H1 (cell line): ENCODE data around the gene P2RY14. TPM values are rescaled to one million over a fixed set of nuclear protein-coding genes. Genes with fewer than 3 reads are reported as not detected.

Source experiments
- POLR2A ChIP-seq, 2 experiments: IDR thresholded peaks; 1 replicate in 1 of 2; 2 replicates in 1 of 2; pipeline ENCODE4 v1.6.1; 2011; ENCODE audit warnings: low read depth in 2 of 2, low read length in 2 of 2, mild to moderate bottlenecking in 2 of 2; ENCODE audit errors: control extremely low read depth in 1 of 2
- polyA plus RNA-seq, 7 experiments: library from polyadenylated mRNA; depleted of rRNA in 3 of 7; stranded (reverse) in 5 of 7; unstranded in 2 of 7; fragments of >200 nt in 5 of 7; fragments of 200-250 nt in 2 of 7; gene quantifications; 1 replicate in 5 of 7; 2 replicates in 1 of 7; 4 replicates in 1 of 7; pipeline versions ENCODE4 v1.2.1 to v1.2.3, GENCODE V29; 2011 to 2013; ENCODE audit warnings: missing spikeins in 2 of 7, mixed read lengths in 2 of 7
- total RNA-seq: library from RNA; stranded (reverse); fragmentation: NEBNext Ultra II Directional; extraction: Animal tissue kit (Norgen Biotek cat#: 25700); gene quantifications from 2 replicates; pipeline ENCODE4 v1.2.1, GENCODE V29; 2021

The P2RY14 gene
- total and polyA plus RNA-seq, 2 of the 8 experiments (the other 6 are each of a cell fraction or from before 2014, with no cell fraction given), result not detected

- TF ChIP-seq POLR2A (IDR thresholded peaks at IDR 0.05; ENCODE audit: control extremely low read depth in 1 of 2, low read depth in 2 of 2, low read length in 2 of 2), result no peak
These were observed 18.7 kb downstream of the P2RY14 start (continued) for GRCh38 chr3:151259664-151260063.
